ENCODE data around the gene TMPRSS9. TPM values are rescaled to one million over a fixed set of nuclear protein-coding genes. Genes with fewer than 3 reads are reported as not detected.

TMPRSS9 gene
- total RNA-seq, 4 donors from 2014 or later = not detected

- DNase-seq (ENCODE audit: low spot score in 2 of 2) = no peak
- 91 to 93% methylated on average over 26 of the region's 26 CpGs for WGBS, 2 donors
Measured at GRCh38 chr19:2334986-2335846, 24.8 kb upstream of the TMPRSS9 start.

GRCh38 chr19:2335848-2336247, 24.2 kb upstream of the TMPRSS9 start:
- DNase-seq (ENCODE audit: low spot score in 2 of 2) = no peak
- TF ChIP-seq EP300 (IDR thresholded peaks at IDR 0.05) = no peak
- TF ChIP-seq POLR2A (IDR thresholded peaks at IDR 0.05) = no peak
- TF ChIP-seq CTCF (IDR thresholded peaks at IDR 0.05) = no peak
- peaks cover 0 to 35% (median 0%) of the 10 kb centered on the region in 3 donors for H3K36me3 ChIP-seq
- H3K9me3 ChIP-seq = no peaks in the 10 kb centered on the region
- no peaks in the 10 kb centered on the region for H3K27me3 ChIP-seq
- WGBS, 2 donors = 86 to 92% methylated on average over 3 of the region's 3 CpGs
- H3K27ac ChIP-seq = no peak overlapping the region
- no peak overlapping the region for H3K4me3 ChIP-seq
- peaks cover 0 to 52% (median 17%) of the 10 kb centered on the region in 4 donors for H3K4me1 ChIP-seq

More at GRCh38 chr19:2334986-2335846, 24.8 kb upstream of the TMPRSS9 start:
- Histone ChIP-seq H3K27ac (no peak overlapping the region), H3K27me3 (no peaks in the 10 kb centered on the region), H3K36me3 (peaks cover 0 to 28% (median 0%) of the 10 kb centered on the region in 3 donors), H3K4me3 (no peak overlapping the region), H3K9me3 (no peaks in the 10 kb centered on the region), H3K4me1 (peaks cover 0 to 59% (median 22%) of the 10 kb centered on the region in 4 donors)
- no peak for TF ChIP-seq EP300 (IDR thresholded peaks at IDR 0.05)
- no peak for TF ChIP-seq POLR2A (IDR thresholded peaks at IDR 0.05)
- no peak for TF ChIP-seq CTCF (IDR thresholded peaks at IDR 0.05)

- no peak for TF ChIP-seq POLR2A (IDR thresholded peaks at IDR 0.05)
- no peak for TF ChIP-seq CTCF (IDR thresholded peaks at IDR 0.05)
- no peak for TF ChIP-seq EP300 (IDR thresholded peaks at IDR 0.05)
- DNase-seq (ENCODE audit: low spot score in 2 of 2) = no peak
- 71 to 78% methylated on average over 16 to 33 of the region's 33 CpGs for WGBS, 2 donors
- Histone ChIP-seq H3K27me3 (no peaks in the 10 kb centered on the region), H3K36me3 (peaks cover 0 to 43% (median 0%) of the 10 kb centered on the region in 3 donors), H3K27ac (no peak overlapping the region), H3K4me1 (peaks cover 0 to 43% (median 13%) of the 10 kb centered on the region in 4 donors), H3K4me3 (no peak overlapping the region), H3K9me3 (no peaks in the 10 kb centered on the region)
Measured at GRCh38 chr19:2336528-2337328, 23.3 kb upstream of the TMPRSS9 start.

GRCh38 chr19:2337329-2337707, 22.7 kb upstream of the TMPRSS9 start:
- WGBS, 2 donors = 62 to 72% methylated on average over 18 of the region's 19 CpGs
- no peak overlapping the region for H3K4me3 ChIP-seq
- peaks cover 0 to 49% (median 0%) of the 10 kb centered on the region in 3 donors for H3K36me3 ChIP-seq
- H3K9me3 ChIP-seq = no peaks in the 10 kb centered on the region
- no peak overlapping the region for H3K27ac ChIP-seq
- H3K4me1 ChIP-seq = peaks cover 0 to 38% (median 8%) of the 10 kb centered on the region in 4 donors
- DNase-seq (ENCODE audit: low spot score in 2 of 2) = peak in 1 of 2 donors; percentile 35
- no peaks in the 10 kb centered on the region for H3K27me3 ChIP-seq
- TF ChIP-seq EP300 (IDR thresholded peaks at IDR 0.05) (no peak), CTCF (IDR thresholded peaks at IDR 0.05) (peak in 2 of 5 experiments; percentile 8 to 30)
